HCT116 (cell line): ENCODE measurements around the gene SYTL4. TPM values are rescaled to one million over a fixed set of nuclear protein-coding genes. Genes with fewer than 3 reads are reported as not detected.

Experiments used
- ATAC-seq: fragments of 200-7000 bp; cut with Tn5 transposase; 2 replicates; pipeline ENCODE4 v1.9.1; 2020; ENCODE audit warnings: mild to moderate bottlenecking, moderate library complexity
- BruUV-seq: library from RNA; stranded (reverse); fragments of 400-500 nt; replicated peaks from 2 replicates; lab custom pipeline; 2021; lab: Mats Ljungman, UMichigan
- CTCF ChIA-PET: fragments of 300-600 bp; sonication (Branson Sonifier 250); formaldehyde crosslinking; loops from one replicate; lab custom pipeline; 2021; ENCODE audit warnings: antibody characterized with exemption; lab: Charles Lee
- POLR2A ChIA-PET: fragments of 300-600, 350-600 bp; sonication (Branson Sonifier 250); formaldehyde crosslinking; loops from one replicate; lab custom pipeline; 2021; ENCODE audit warnings: antibody characterized with exemption; lab: Charles Lee
- RAD21 ChIA-PET, 2 experiments: fragments of 300-600 bp; sonication (Branson Sonifier 250); formaldehyde crosslinking; loops; one replicate each; lab custom pipeline; 2023; ENCODE audit warnings: low total read pairs in 2 of 2; ENCODE audit not compliant: uncharacterized antibody in 2 of 2, unreplicated experiment in 2 of 2, low non-redundant PET in 1 of 2; lab: Charles Lee
- DNase-seq: peaks from one replicate; pipeline ENCODE4 v3.0.0-alpha.2; 2010; ENCODE audit warnings: low read depth, low spot score
- H2AFZ ChIP-seq: fragments of 200-600 bp; shearing (Covaris generic), sonication (generic); 2 replicates; pipeline ENCODE4 v1.6.1; 2017; ENCODE audit warnings: low read depth, mixed run types, mixed read lengths, antibody characterized with exemption, low read length; ENCODE audit not compliant: poor library complexity, severe bottlenecking
- H3K27ac ChIP-seq: 2 replicates; pipeline ENCODE4 v1.5.1; 2012; ENCODE audit warnings: low read depth, low read length
- H3K27me3 ChIP-seq: fragments of 200-600 bp; sonication (generic); 2 replicates; pipeline ENCODE4 v1.6.1; 2016; ENCODE audit warnings: mixed run types, low read length, mixed read lengths; ENCODE audit not compliant: insufficient read depth
- H3K36me3 ChIP-seq, 2 experiments: fragments of 200-500 bp in 1 of 2; fragments of 200-600 bp in 1 of 2; sonication (Bioruptor generic) in 1 of 2; sonication (generic) in 1 of 2; 2 replicates each; pipeline versions ENCODE4 v1.5.1 to v1.6.1; 2014 to 2016; ENCODE audit warnings: low read length in 2 of 2, inconsistent platforms in 1 of 2, mixed read lengths in 1 of 2, mixed run types in 1 of 2; ENCODE audit not compliant: insufficient read depth in 2 of 2, control insufficient read depth in 1 of 2
- H3K4me1 ChIP-seq, 2 experiments: fragments of 200-600 bp in 1 of 2; sonication (generic) in 1 of 2; 2 replicates each; pipeline versions ENCODE4 v1.5.1 to v1.6.1; 2012 to 2017; ENCODE audit warnings: low read length in 2 of 2, inconsistent platforms in 1 of 2, mild to moderate bottlenecking in 1 of 2, mixed read lengths in 1 of 2, mixed run types in 1 of 2, moderate library complexity in 1 of 2; ENCODE audit not compliant: insufficient read depth in 2 of 2, control insufficient read depth in 1 of 2
- H3K4me2 ChIP-seq: fragments of 200-600 bp; sonication (generic); 2 replicates; pipeline ENCODE4 v1.6.1; 2017; ENCODE audit warnings: mixed run types, low read length, mixed read lengths
- H3K4me3 ChIP-seq, 2 experiments: fragments of 200-600 bp in 1 of 2; sonication (generic) in 1 of 2; replicated peaks in 1 of 2; 2 replicates each; pipeline ENCODE4 v1.5.1; 2011 to 2016; ENCODE audit warnings: low read length in 2 of 2, control low read depth in 1 of 2, low read depth in 1 of 2, mild to moderate bottlenecking in 1 of 2, mixed read lengths in 1 of 2, mixed run types in 1 of 2
- H3K79me2 ChIP-seq: fragments of 200-600 bp; sonication (generic); 2 replicates; pipeline ENCODE4 v1.6.1; 2017; ENCODE audit warnings: mild to moderate bottlenecking, mixed run types, low read length, moderate library complexity, mixed read lengths; ENCODE audit not compliant: insufficient read depth
- H3K9ac ChIP-seq: fragments of 200-600 bp; sonication (generic); 2 replicates; pipeline ENCODE4 v1.6.1; 2016; ENCODE audit warnings: low read length, mixed read lengths
- H3K9me2 ChIP-seq: fragments of 200-600 bp; sonication (generic), shearing (Covaris generic); 2 replicates; pipeline ENCODE4 v1.6.1; 2017; ENCODE audit warnings: mixed run types, mild to moderate bottlenecking, moderate library complexity; ENCODE audit not compliant: insufficient read depth
- H3K9me3 ChIP-seq, 2 experiments: fragments of 200-500 bp in 1 of 2; fragments of 200-600 bp in 1 of 2; sonication (Bioruptor generic) in 1 of 2; sonication (generic) in 1 of 2; 2 replicates each; pipeline ENCODE4 v1.6.1; 2014 to 2017; ENCODE audit warnings: low read length in 2 of 2, mixed read lengths in 2 of 2, inconsistent platforms in 1 of 2, low read depth in 1 of 2, mild to moderate bottlenecking in 1 of 2, mixed run types in 1 of 2, moderate library complexity in 1 of 2; ENCODE audit not compliant: control insufficient read depth in 1 of 2, insufficient read depth in 1 of 2
- H4K20me1 ChIP-seq: fragments of 200-600 bp; sonication (generic), shearing (Covaris generic); 2 replicates; pipeline ENCODE4 v1.6.1; 2017; ENCODE audit warnings: mixed run types, mild to moderate bottlenecking, moderate library complexity; ENCODE audit not compliant: insufficient read depth
- CBX3 ChIP-seq: IDR thresholded peaks from 2 replicates; pipeline ENCODE4 v1.6.1; 2012; ENCODE audit warnings: low read depth
- CEBPB ChIP-seq: IDR thresholded peaks from 2 replicates; pipeline ENCODE4 v1.6.1; 2012; ENCODE audit warnings: low read depth
- ELF1 ChIP-seq: IDR thresholded peaks from 2 replicates; pipeline ENCODE4 v1.6.1; 2012; ENCODE audit warnings: low read depth, borderline replicate concordance
- EZH2 ChIP-seq: fragments of 200-600 bp; sonication (generic); IDR thresholded peaks from 2 replicates; pipeline ENCODE4 v1.6.1; 2017; ENCODE audit warnings: antibody characterized with exemption, mixed run types
- FOSL1 ChIP-seq: IDR thresholded peaks from 2 replicates; pipeline ENCODE4 v1.6.1; 2012; ENCODE audit warnings: low read depth
- JUND ChIP-seq: IDR thresholded peaks from 2 replicates; pipeline ENCODE4 v1.6.1; 2012
- POLR2A ChIP-seq: IDR thresholded peaks from 2 replicates; pipeline ENCODE4 v1.7.0; 2011; ENCODE audit warnings: borderline replicate concordance; ENCODE audit not compliant: insufficient read depth, insufficient read length; ENCODE audit errors: extremely low read depth
- RAD21 ChIP-seq: IDR thresholded peaks from 2 replicates; pipeline ENCODE4 v1.6.1; 2012; ENCODE audit warnings: low read depth, mild to moderate bottlenecking
- SP1 ChIP-seq: IDR thresholded peaks from 2 replicates; pipeline ENCODE4 v1.6.1; 2012; ENCODE audit warnings: low read depth
- SRF ChIP-seq: IDR thresholded peaks from 2 replicates; pipeline ENCODE4 v1.6.1; 2012; ENCODE audit warnings: low read depth
- ZNF274 ChIP-seq: fragments of 200-500 bp; sonication (Bioruptor generic); IDR thresholded peaks from 2 replicates; pipeline ENCODE4 v1.6.1; 2014; ENCODE audit warnings: mild to moderate bottlenecking, low read depth, low read length, inconsistent platforms
- intact Hi-C: fragments of 100-400 bp; cut with micrococcal nuclease; formaldehyde crosslinking; loops from 2 replicates; pipeline ENCODE4 v1.10.0; 2022
- total RNA-seq: library from RNA; stranded (reverse); gene quantifications from one replicate; pipeline ENCODE4 v1.2.1, GENCODE V29; 2021; ENCODE audit not compliant: unreplicated experiment
- TF ChIP-seq, protein P1 (sequence below), 3 experiments: fragments of 200-600 bp in 1 of 3; sonication (generic) in 1 of 3; IDR thresholded peaks in 2 of 3; conservative IDR thresholded peaks in 1 of 3; 2 replicates each; pipeline ENCODE4 v1.5.1; 2012 to 2017; ENCODE audit warnings: low read depth in 2 of 3, low read length in 2 of 3, antibody characterized with exemption in 1 of 3, borderline replicate concordance in 1 of 3, control low read depth in 1 of 3, mild to moderate bottlenecking in 1 of 3, mixed read lengths in 1 of 3, mixed run types in 1 of 3, moderate library complexity in 1 of 3; ENCODE audit not compliant: insufficient read depth in 1 of 3
- TF ChIP-seq, protein P2 (sequence below): IDR thresholded peaks from 2 replicates; pipeline ENCODE4 v1.6.1; 2012
- TF ChIP-seq, protein P3 (sequence below): IDR thresholded peaks from 2 replicates; pipeline ENCODE4 v1.6.1; 2012; ENCODE audit warnings: low read depth

The SYTL4 gene
- total RNA-seq, 1 experiment from 2014 or later: 8.8 TPM

DNA sequence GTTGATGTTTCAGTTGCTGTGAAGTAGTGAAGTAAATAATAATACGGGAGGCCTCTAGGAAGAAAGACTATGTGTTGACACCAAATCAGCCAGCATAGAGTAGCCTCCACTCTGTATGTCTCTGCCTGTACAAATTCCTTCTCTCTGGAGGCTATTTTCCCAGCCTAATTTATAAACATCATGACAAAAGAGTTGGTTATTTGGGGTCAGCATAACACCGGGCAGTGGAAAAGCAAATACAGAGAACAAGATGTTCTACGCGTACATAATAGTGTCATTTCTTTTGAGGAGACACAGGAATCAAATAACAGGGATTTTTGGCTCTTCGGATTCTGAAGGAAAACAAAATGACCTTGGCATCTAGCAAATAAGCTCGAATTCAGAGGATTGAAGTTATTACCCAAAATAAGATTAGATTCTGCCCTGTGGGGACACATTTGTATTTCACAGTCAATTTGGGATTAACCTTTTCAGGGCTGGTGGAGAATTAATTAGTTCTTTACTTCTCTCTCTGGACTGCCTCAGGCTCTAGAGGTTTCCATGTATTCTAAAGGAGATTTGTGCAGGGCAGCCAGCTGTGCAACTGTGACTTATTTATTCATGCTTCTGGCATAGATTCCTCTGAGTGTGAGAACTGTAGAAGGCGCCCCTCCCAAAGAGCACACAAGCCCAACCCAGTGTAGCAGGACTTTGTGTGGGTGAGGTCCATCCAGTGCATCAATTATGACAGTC lies 14.1 kb upstream of the SYTL4 start (continued):
- TF ChIP-seq, protein P1, sequence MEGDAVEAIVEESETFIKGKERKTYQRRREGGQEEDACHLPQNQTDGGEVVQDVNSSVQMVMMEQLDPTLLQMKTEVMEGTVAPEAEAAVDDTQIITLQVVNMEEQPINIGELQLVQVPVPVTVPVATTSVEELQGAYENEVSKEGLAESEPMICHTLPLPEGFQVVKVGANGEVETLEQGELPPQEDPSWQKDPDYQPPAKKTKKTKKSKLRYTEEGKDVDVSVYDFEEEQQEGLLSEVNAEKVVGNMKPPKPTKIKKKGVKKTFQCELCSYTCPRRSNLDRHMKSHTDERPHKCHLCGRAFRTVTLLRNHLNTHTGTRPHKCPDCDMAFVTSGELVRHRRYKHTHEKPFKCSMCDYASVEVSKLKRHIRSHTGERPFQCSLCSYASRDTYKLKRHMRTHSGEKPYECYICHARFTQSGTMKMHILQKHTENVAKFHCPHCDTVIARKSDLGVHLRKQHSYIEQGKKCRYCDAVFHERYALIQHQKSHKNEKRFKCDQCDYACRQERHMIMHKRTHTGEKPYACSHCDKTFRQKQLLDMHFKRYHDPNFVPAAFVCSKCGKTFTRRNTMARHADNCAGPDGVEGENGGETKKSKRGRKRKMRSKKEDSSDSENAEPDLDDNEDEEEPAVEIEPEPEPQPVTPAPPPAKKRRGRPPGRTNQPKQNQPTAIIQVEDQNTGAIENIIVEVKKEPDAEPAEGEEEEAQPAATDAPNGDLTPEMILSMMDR (IDR thresholded peaks at IDR 0.05 in 2 of 3, conservative IDR thresholded peaks at IDR 0.05 in 1 of 3; ENCODE audit: borderline replicate concordance in 1 of 3, insufficient read depth in 1 of 3, low read depth in 2 of 3, low read length in 2 of 3): no peak
- TF ChIP-seq CBX3: no peak
- no peak for TF ChIP-seq JUND
- no peak for TF ChIP-seq EZH2
- TF ChIP-seq, all 23 proteins: peak for 0

DNA sequence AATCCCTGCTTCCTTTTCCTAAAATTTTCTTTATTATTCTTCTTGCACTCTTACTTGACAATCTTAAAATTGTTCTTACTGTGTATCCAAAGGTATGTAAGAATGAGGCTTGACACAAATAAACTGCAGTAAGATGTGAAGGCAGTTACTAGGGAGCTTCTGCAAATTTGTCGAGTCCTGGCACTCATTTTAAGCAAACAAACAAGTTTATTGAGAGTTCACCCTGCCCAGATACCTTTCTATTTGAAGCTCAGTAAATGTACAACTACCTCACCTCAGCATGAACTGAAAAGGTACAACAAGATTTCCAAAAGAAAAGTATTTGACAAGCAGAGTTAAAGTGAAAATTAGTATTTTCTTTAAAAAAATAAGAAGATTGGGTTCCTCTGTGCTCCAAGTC lies 13.3 kb upstream of the SYTL4 start:
- H3K27ac ChIP-seq: no peak overlapping the region
- ATAC-seq (no peak), DNase-seq (no peak)
- ChIA-PET CTCF (no interaction called here), POLR2A (no interaction called here), RAD21 (no interaction called here)
- no peak overlapping the region for H3K4me2 ChIP-seq
- H3K4me3 ChIP-seq: no peak overlapping the region
- H3K36me3 ChIP-seq: no peaks in the 10 kb centered on the region
- no peaks in the 10 kb centered on the region for H4K20me1 ChIP-seq
- intact Hi-C loops: no loop called here
- peaks cover 5% of the 10 kb centered on the region; the same call in 1 of the 2 replicates for H3K27me3 ChIP-seq
- no peak overlapping the region for H3K9ac ChIP-seq
- BruUV-seq: no TSS peak
- no peak for TF ChIP-seq RAD21
- TF ChIP-seq, protein P2, sequence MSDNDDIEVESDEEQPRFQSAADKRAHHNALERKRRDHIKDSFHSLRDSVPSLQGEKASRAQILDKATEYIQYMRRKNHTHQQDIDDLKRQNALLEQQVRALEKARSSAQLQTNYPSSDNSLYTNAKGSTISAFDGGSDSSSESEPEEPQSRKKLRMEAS: no peak
- TF ChIP-seq FOSL1: no peak
- TF ChIP-seq ZNF274: no peak
- no peak for TF ChIP-seq SRF
- no peak for TF ChIP-seq POLR2A
- TF ChIP-seq SP1: no peak
- no peak for TF ChIP-seq CEBPB
- TF ChIP-seq JUND: no peak
- TF ChIP-seq ELF1: no peak
- TF ChIP-seq, protein P3, sequence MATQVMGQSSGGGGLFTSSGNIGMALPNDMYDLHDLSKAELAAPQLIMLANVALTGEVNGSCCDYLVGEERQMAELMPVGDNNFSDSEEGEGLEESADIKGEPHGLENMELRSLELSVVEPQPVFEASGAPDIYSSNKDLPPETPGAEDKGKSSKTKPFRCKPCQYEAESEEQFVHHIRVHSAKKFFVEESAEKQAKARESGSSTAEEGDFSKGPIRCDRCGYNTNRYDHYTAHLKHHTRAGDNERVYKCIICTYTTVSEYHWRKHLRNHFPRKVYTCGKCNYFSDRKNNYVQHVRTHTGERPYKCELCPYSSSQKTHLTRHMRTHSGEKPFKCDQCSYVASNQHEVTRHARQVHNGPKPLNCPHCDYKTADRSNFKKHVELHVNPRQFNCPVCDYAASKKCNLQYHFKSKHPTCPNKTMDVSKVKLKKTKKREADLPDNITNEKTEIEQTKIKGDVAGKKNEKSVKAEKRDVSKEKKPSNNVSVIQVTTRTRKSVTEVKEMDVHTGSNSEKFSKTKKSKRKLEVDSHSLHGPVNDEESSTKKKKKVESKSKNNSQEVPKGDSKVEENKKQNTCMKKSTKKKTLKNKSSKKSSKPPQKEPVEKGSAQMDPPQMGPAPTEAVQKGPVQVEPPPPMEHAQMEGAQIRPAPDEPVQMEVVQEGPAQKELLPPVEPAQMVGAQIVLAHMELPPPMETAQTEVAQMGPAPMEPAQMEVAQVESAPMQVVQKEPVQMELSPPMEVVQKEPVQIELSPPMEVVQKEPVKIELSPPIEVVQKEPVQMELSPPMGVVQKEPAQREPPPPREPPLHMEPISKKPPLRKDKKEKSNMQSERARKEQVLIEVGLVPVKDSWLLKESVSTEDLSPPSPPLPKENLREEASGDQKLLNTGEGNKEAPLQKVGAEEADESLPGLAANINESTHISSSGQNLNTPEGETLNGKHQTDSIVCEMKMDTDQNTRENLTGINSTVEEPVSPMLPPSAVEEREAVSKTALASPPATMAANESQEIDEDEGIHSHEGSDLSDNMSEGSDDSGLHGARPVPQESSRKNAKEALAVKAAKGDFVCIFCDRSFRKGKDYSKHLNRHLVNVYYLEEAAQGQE: no peak
- peaks cover 0 to 11% of the 10 kb centered on the region in 2 experiments; a peak in 2 of 4 replicates for H3K4me1 ChIP-seq
- no peak overlapping the region for H2AFZ ChIP-seq
- no peaks in the 10 kb centered on the region for H3K9me2 ChIP-seq
- no peaks in the 10 kb centered on the region for H3K79me2 ChIP-seq
- no peaks in the 10 kb centered on the region for H3K9me3 ChIP-seq
